Measurements from ENCODE around the gene ZFP2.
"Not testable (repeated sequence)": the region's sequence is repeated elsewhere in the genome, so short reads cannot be mapped to it uniquely, and the experiment has no call there.

ZFP2 gene

GRCh38 chr5:178895615-178896571 lies at the start of gene ZFP2:
ZFP2 (plus strand) TSS chr5:178895913; CDS start chr5:178931314, 35,401 bp downstream.
- H3K4me3 ChIP-seq (ENCODE audit: low read depth in 1 of 5, low read length in 5 of 5): peak within 1 kb of the TSS; percentile 57 to 89 (median 79)
- peaks cover 0 to 8% (median 3%) of the 10 kb centered on the region in 5 donors for H3K9me3 ChIP-seq (ENCODE audit: control insufficient read depth in 5 of 5, low read length in 5 of 5)
- no peaks in the 10 kb centered on the region for H3K27me3 ChIP-seq (ENCODE audit: control insufficient read depth in 5 of 5, insufficient read depth in 4 of 5, low read length in 5 of 5)
- peak within 1 kb of the TSS; percentile 16 to 88 (median 82) for H3K9ac ChIP-seq (ENCODE audit: low read length in 5 of 5)
- H3K27ac ChIP-seq (ENCODE audit: low read depth, low read length): peak within 1 kb of the TSS; percentile 67
- H3K4me1 ChIP-seq (ENCODE audit: control insufficient read depth in 5 of 5, insufficient read depth in 5 of 5, low read length in 5 of 5): peaks cover 0 to 21% (median 8%) of the 10 kb centered on the region in 5 donors
- H3K36me3 ChIP-seq (ENCODE audit: control insufficient read depth in 5 of 5, insufficient read depth in 5 of 5, low read length in 5 of 5): no peaks in the 10 kb centered on the region

DNA sequence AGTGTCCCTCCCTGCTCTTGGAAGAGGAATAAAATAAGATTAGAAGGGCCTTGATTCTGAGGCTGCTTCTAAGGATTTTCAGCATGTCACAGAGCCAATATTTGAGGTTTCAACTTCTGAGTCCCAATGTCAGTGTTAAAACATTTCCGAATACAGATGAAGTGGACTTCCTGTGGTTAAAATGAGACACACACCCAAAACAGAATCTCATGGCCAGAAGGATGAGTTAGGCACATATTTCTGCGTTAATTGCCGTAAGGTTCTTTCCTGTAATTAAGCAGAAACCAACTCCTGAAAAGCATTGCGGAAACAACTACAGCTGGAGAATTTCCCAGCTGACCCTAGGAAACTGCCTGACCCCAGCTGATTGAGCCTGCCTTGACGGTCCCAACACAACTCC lies 46.4 kb upstream of the ZFP2 start:
- Histone ChIP-seq H3K27me3 (ENCODE audit: control insufficient read depth in 5 of 5, insufficient read depth in 4 of 5, low read length in 5 of 5) (no peaks in the 10 kb centered on the region), H3K9me3 (ENCODE audit: control insufficient read depth in 5 of 5, low read length in 5 of 5) (no peaks in the 10 kb centered on the region), H3K4me1 (ENCODE audit: control insufficient read depth in 5 of 5, insufficient read depth in 5 of 5, low read length in 5 of 5) (peaks cover 0 to 9% (median 0%) of the 10 kb centered on the region in 5 donors), H3K4me3 (ENCODE audit: low read depth in 1 of 5, low read length in 5 of 5) (no peak overlapping the region), H3K36me3 (ENCODE audit: control insufficient read depth in 5 of 5, insufficient read depth in 5 of 5, low read length in 5 of 5) (no peaks in the 10 kb centered on the region), H3K27ac (ENCODE audit: low read depth, low read length) (no peak overlapping the region), H3K9ac (ENCODE audit: low read length in 5 of 5) (no peak overlapping the region)

GRCh38 chr5:178851951-178852350 lies 43.8 kb upstream of the ZFP2 start:
- H3K4me3 ChIP-seq (ENCODE audit: low read depth in 1 of 5, low read length in 5 of 5): no peak overlapping the region
- no peak overlapping the region for H3K9ac ChIP-seq (ENCODE audit: low read length in 5 of 5)
- peaks cover 0 to 9% (median 0%) of the 10 kb centered on the region in 5 donors for H3K4me1 ChIP-seq (ENCODE audit: control insufficient read depth in 5 of 5, insufficient read depth in 5 of 5, low read length in 5 of 5)
- H3K9me3 ChIP-seq (ENCODE audit: control insufficient read depth in 5 of 5, low read length in 5 of 5): no peaks in the 10 kb centered on the region
- no peaks in the 10 kb centered on the region for H3K36me3 ChIP-seq (ENCODE audit: control insufficient read depth in 5 of 5, insufficient read depth in 5 of 5, low read length in 5 of 5)
- no peak overlapping the region for H3K27ac ChIP-seq (ENCODE audit: low read depth, low read length)
- H3K27me3 ChIP-seq (ENCODE audit: control insufficient read depth in 5 of 5, insufficient read depth in 4 of 5, low read length in 5 of 5): no peaks in the 10 kb centered on the region

DNA sequence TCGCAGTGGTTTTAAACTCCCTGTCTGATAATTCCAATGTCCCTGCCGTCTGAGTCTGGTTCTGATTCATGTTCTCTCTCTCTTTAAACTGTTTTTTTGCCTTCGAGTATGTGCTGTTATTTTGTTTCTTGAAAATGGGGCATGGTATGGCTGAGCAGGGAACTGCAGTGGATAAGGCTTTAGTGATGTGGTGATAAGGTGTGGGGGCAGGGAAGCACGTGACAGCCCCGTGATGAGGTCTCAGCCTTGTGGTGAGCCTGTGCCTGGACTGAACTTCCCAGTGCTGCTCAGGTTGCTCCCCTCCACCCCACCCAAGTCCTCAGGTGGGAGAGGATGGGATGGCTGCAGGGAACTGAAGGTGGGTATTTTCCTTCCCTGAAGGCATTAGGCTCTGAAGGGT lies 41.4 kb upstream of the ZFP2 start:
- Histone ChIP-seq H3K4me3 (ENCODE audit: low read depth in 1 of 5, low read length in 5 of 5) (no peak overlapping the region), H3K27me3 (ENCODE audit: control insufficient read depth in 5 of 5, insufficient read depth in 4 of 5, low read length in 5 of 5) (no peaks in the 10 kb centered on the region), H3K9me3 (ENCODE audit: control insufficient read depth in 5 of 5, low read length in 5 of 5) (no peaks in the 10 kb centered on the region), H3K27ac (ENCODE audit: low read depth, low read length) (no peak overlapping the region), H3K4me1 (ENCODE audit: control insufficient read depth in 5 of 5, insufficient read depth in 5 of 5, low read length in 5 of 5) (peaks cover 0 to 4% (median 0%) of the 10 kb centered on the region in 5 donors), H3K36me3 (ENCODE audit: control insufficient read depth in 5 of 5, insufficient read depth in 5 of 5, low read length in 5 of 5) (no peaks in the 10 kb centered on the region), H3K9ac (ENCODE audit: low read length in 5 of 5) (no peak overlapping the region)

DNA sequence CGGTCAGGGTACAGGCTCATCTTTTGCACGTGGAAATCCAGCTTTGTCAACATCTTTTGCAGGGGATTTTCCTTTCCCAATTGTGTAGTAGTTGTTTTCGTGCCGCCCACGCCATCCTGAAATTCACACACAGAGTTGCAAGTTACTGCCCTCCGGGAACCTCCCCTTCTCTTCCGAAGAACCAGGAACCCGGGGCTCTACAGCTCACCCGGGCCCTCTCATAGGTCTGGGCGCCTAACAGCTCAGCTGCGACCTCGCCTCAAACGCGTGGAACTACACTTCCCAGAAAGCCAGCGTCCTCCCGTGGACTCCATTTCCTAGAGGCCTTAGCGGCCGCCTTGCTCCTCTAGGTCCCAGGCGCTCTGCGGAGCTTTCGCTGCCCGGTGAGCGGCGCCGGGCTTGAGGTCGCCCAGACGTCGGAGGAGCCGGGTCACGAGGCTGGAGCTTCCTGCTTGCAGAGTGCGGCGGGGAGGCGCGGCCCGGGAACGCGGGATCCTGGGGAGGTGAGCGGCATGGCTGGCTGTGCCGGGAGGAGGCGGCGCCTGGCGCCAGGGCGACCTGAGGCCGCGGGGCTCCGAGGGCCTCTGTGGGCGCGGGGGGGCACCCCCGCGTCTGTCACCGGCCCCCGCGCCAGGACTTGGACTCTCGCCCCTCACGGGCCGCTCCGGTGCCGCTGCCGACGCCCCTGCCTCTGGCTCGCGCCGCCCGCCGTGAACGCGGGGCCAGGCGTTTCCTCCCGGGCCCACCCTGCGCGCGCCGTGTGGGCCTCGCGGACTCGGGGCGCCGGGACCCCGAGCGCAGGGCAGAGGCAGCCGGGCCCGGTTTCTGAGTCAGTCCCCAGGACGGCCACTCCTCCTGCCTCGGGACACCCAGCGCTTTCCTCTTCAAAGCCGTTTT lies 35.8 kb upstream of the ZFP2 start, which contains the start of gene ZNF354B:
Gene ZNF354B (plus strand): TSS at position 329 of the 897 bp plus-strand sequence. CDS start 1,095 bp downstream, outside the sequence.
- Histone ChIP-seq H3K9ac (ENCODE audit: low read length in 5 of 5) (peak within 1 kb of the TSS in 4 of 5 donors; percentile 75 to 88 (median 86)), H3K27ac (ENCODE audit: low read depth, low read length) (peak within 1 kb of the TSS; percentile 75), H3K36me3 (ENCODE audit: control insufficient read depth in 5 of 5, insufficient read depth in 5 of 5, low read length in 5 of 5) (peaks cover 4 to 10% (median 7%) of the 10 kb centered on the region in 5 donors), H3K4me3 (ENCODE audit: low read depth in 1 of 5, low read length in 5 of 5) (peak within 1 kb of the TSS; percentile 57 to 77 (median 72)), H3K27me3 (ENCODE audit: control insufficient read depth in 5 of 5, insufficient read depth in 4 of 5, low read length in 5 of 5) (no peaks in the 10 kb centered on the region), H3K4me1 (ENCODE audit: control insufficient read depth in 5 of 5, insufficient read depth in 5 of 5, low read length in 5 of 5) (peaks cover 2 to 22% (median 14%) of the 10 kb centered on the region in 5 donors), H3K9me3 (ENCODE audit: control insufficient read depth in 5 of 5, low read length in 5 of 5) (no peaks in the 10 kb centered on the region)

- H3K9me3 ChIP-seq (ENCODE audit: control insufficient read depth in 5 of 5, low read length in 5 of 5); H3K27me3 ChIP-seq (ENCODE audit: control insufficient read depth in 5 of 5, insufficient read depth in 4 of 5, low read length in 5 of 5): not testable (repeated sequence)
- peaks cover 2 to 22% (median 14%) of the 10 kb centered on the region in 5 donors for H3K4me1 ChIP-seq (ENCODE audit: control insufficient read depth in 5 of 5, insufficient read depth in 5 of 5, low read length in 5 of 5)
- peak overlapping the region in 4 of 5 donors; percentile 68 to 77 (median 72) for H3K4me3 ChIP-seq (ENCODE audit: low read depth in 1 of 5, low read length in 5 of 5)
- H3K36me3 ChIP-seq (ENCODE audit: control insufficient read depth in 5 of 5, insufficient read depth in 5 of 5, low read length in 5 of 5): peaks cover 6 to 15% (median 7%) of the 10 kb centered on the region in 5 donors
- H3K9ac ChIP-seq (ENCODE audit: low read length in 5 of 5): peak overlapping the region in 4 of 5 donors; percentile 75 to 88 (median 86)
- peak overlapping the region; percentile 75 for H3K27ac ChIP-seq (ENCODE audit: low read depth, low read length)
These were observed 35.1 kb upstream of the ZFP2 start for GRCh38 chr5:178860615-178861014.

GRCh38 chr5:178861627-178862026 lies 34.1 kb upstream of the ZFP2 start:
- no peak overlapping the region for H3K27ac ChIP-seq (ENCODE audit: low read depth, low read length)
- peaks cover 2 to 22% (median 14%) of the 10 kb centered on the region in 5 donors for H3K4me1 ChIP-seq (ENCODE audit: control insufficient read depth in 5 of 5, insufficient read depth in 5 of 5, low read length in 5 of 5)
- H3K9me3 ChIP-seq (ENCODE audit: control insufficient read depth in 5 of 5, low read length in 5 of 5): no peaks in the 10 kb centered on the region
- H3K9ac ChIP-seq (ENCODE audit: low read length in 5 of 5): peak overlapping the region in 3 of 5 donors; percentile 34 to 47 (median 35)
- H3K36me3 ChIP-seq (ENCODE audit: control insufficient read depth in 5 of 5, insufficient read depth in 5 of 5, low read length in 5 of 5): peaks cover 12 to 25% (median 15%) of the 10 kb centered on the region in 5 donors
- H3K27me3 ChIP-seq (ENCODE audit: control insufficient read depth in 5 of 5, insufficient read depth in 4 of 5, low read length in 5 of 5): no peaks in the 10 kb centered on the region
- H3K4me3 ChIP-seq (ENCODE audit: low read depth in 1 of 5, low read length in 5 of 5): peak overlapping the region in 3 of 5 donors; percentile 11 to 50 (median 30)

DNA sequence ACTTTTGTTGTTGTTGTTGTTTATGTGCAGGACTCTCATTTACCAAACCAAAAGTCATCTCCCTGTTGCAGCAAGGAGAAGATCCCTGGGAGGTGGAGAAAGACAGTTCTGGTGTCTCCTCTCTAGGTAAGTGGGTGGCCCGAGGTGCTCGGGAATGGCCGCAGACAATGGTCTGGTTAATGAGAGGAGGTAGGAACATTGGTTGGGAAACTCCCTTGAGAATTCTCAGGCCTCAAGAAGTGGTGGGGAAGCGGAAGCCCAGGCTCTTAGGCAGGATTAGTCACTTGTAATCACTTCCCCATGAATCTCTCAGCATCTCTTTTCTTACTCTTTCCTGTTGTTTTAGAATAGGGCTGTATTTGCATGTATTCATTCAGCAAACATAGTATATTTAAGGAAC lies 28.8 kb upstream of the ZFP2 start:
- no peak overlapping the region for H3K27ac ChIP-seq (ENCODE audit: low read depth, low read length)
- no peaks in the 10 kb centered on the region for H3K27me3 ChIP-seq (ENCODE audit: control insufficient read depth in 5 of 5, insufficient read depth in 4 of 5, low read length in 5 of 5)
- peaks cover 2 to 17% (median 15%) of the 10 kb centered on the region in 5 donors for H3K4me1 ChIP-seq (ENCODE audit: control insufficient read depth in 5 of 5, insufficient read depth in 5 of 5, low read length in 5 of 5)
- H3K9ac ChIP-seq (ENCODE audit: low read length in 5 of 5): no peak overlapping the region
- H3K4me3 ChIP-seq (ENCODE audit: low read depth in 1 of 5, low read length in 5 of 5): no peak overlapping the region
- H3K9me3 ChIP-seq (ENCODE audit: control insufficient read depth in 5 of 5, low read length in 5 of 5): peaks cover 0 to 5% (median 3%) of the 10 kb centered on the region in 5 donors
- peaks cover 27 to 72% (median 59%) of the 10 kb centered on the region in 5 donors for H3K36me3 ChIP-seq (ENCODE audit: control insufficient read depth in 5 of 5, insufficient read depth in 5 of 5, low read length in 5 of 5)

- Histone ChIP-seq H3K36me3 (ENCODE audit: control insufficient read depth in 5 of 5, insufficient read depth in 5 of 5, low read length in 5 of 5) (peaks cover 32 to 84% (median 67%) of the 10 kb centered on the region in 5 donors), H3K4me1 (ENCODE audit: control insufficient read depth in 5 of 5, insufficient read depth in 5 of 5, low read length in 5 of 5) (peaks cover 0 to 10% (median 8%) of the 10 kb centered on the region in 5 donors), H3K27ac (ENCODE audit: low read depth, low read length) (no peak overlapping the region), H3K27me3 (ENCODE audit: control insufficient read depth in 5 of 5, insufficient read depth in 4 of 5, low read length in 5 of 5) (no peaks in the 10 kb centered on the region), H3K9me3 (ENCODE audit: control insufficient read depth in 5 of 5, low read length in 5 of 5) (peaks cover 0 to 23% (median 14%) of the 10 kb centered on the region in 5 donors), H3K9ac (ENCODE audit: low read length in 5 of 5) (no peak overlapping the region), H3K4me3 (ENCODE audit: low read depth in 1 of 5, low read length in 5 of 5) (no peak overlapping the region)
These were observed 26.1 kb upstream of the ZFP2 start for GRCh38 chr5:178869577-178869976.

All from subcutaneous abdominal adipose tissue (tissue), 5 donors.